Hepatocyte (in vitro differentiated cells): ENCODE data around the gene QDPR. TPM values are rescaled to one million over a fixed set of nuclear protein-coding genes. Genes with fewer than 3 reads are reported as not detected.

Experiments
- DNase-seq: peaks from one replicate; pipeline ENCODE4 v3.0.0-alpha.2; 2016; ENCODE audit warnings: low spot score
- H2AFZ ChIP-seq: fragments of 200-600 bp; sonication (generic); 2 replicates; pipeline ENCODE4 v1.6.0; 2016; ENCODE audit warnings: antibody characterized with exemption, mild to moderate bottlenecking
- H3K27ac ChIP-seq: fragments of 200-600 bp; sonication (generic); 2 replicates; pipeline ENCODE4 v1.5.1; 2016; ENCODE audit warnings: mild to moderate bottlenecking
- H3K27me3 ChIP-seq: fragments of 200-600 bp; sonication (generic); 2 replicates; pipeline ENCODE4 v1.6.1; 2016
- H3K36me3 ChIP-seq: fragments of 200-600 bp; sonication (generic); replicated peaks from 2 replicates; pipeline ENCODE4 v1.5.1; 2016; ENCODE audit warnings: low read depth; ENCODE audit not compliant: insufficient read depth
- H3K4me1 ChIP-seq: fragments of 200-600 bp; sonication (generic); 2 replicates; pipeline ENCODE4 v1.5.1; 2016; ENCODE audit warnings: mild to moderate bottlenecking, moderate library complexity; ENCODE audit not compliant: insufficient read depth
- H3K4me2 ChIP-seq: fragments of 200-600 bp; sonication (generic); 2 replicates; pipeline ENCODE4 v1.6.0; 2016
- H3K4me3 ChIP-seq: fragments of 200-600 bp; sonication (generic); 2 replicates; pipeline ENCODE4 v1.5.1; 2016; ENCODE audit warnings: mild to moderate bottlenecking
- H3K79me2 ChIP-seq: fragments of 200-600 bp; sonication (generic); 2 replicates; pipeline ENCODE4 v1.6.0; 2017; ENCODE audit warnings: mild to moderate bottlenecking
- H3K9me2 ChIP-seq: fragments of 200-600 bp; sonication (generic); replicated peaks from 2 replicates; pipeline ENCODE4 v1.6.0; 2017; ENCODE audit warnings: mild to moderate bottlenecking; ENCODE audit not compliant: insufficient read depth
- H3K9me3 ChIP-seq: fragments of 200-600 bp; sonication (generic); 2 replicates; pipeline ENCODE4 v1.5.1; 2016; ENCODE audit warnings: low read depth, mild to moderate bottlenecking
- H4K20me1 ChIP-seq: fragments of 200-600 bp; sonication (generic); 2 replicates; pipeline ENCODE4 v1.6.0; 2016; ENCODE audit warnings: mild to moderate bottlenecking; ENCODE audit not compliant: insufficient read depth, poor library complexity, severe bottlenecking
- CTCF ChIP-seq: fragments of 200-600 bp; sonication (generic); IDR thresholded peaks from 2 replicates; pipeline ENCODE4 v1.5.1; 2016; ENCODE audit warnings: antibody characterized with exemption, mild to moderate bottlenecking; ENCODE audit not compliant: poor library complexity
- EZH2 ChIP-seq: fragments of 200-600 bp; sonication (generic); IDR thresholded peaks from 2 replicates; pipeline ENCODE4 v1.6.1; 2016; ENCODE audit warnings: antibody characterized with exemption, mild to moderate bottlenecking, borderline replicate concordance
- EZH2phosphoT487 ChIP-seq: fragments of 200-600 bp; sonication (generic); IDR thresholded peaks from one replicate; pipeline ENCODE4 v1.6.1; 2018; ENCODE audit warnings: antibody characterized with exemption, mild to moderate bottlenecking, low read depth, moderate library complexity; ENCODE audit not compliant: unreplicated experiment, severe bottlenecking
- WGBS: methylation state at CpG from one replicate; pipeline ENCODE4 v1.1.6; 2016; ENCODE audit warnings: low lambda C conversion rate; ENCODE audit errors: missing lambda C conversion rate; 5-methylcytosine and 5-hydroxymethylcytosine counted together
- polyA plus RNA-seq: library from polyadenylated mRNA; unstranded; fragments of >200 nt; fragmentation: Nextera tagmentation; extraction: Ambion mirVana; gene quantifications from 2 replicates; pipeline ENCODE4 v1.2.1, GENCODE V29; 2016
- total RNA-seq: library from RNA; depleted of rRNA; stranded (reverse); fragments of >200 nt; gene quantifications from 2 replicates; pipeline ENCODE4 v1.2.3, GENCODE V29; 2014

The QDPR gene
- total and polyA plus RNA-seq, 2 experiments from 2014 or later, result 56.2 to 70.3 TPM

DNA sequence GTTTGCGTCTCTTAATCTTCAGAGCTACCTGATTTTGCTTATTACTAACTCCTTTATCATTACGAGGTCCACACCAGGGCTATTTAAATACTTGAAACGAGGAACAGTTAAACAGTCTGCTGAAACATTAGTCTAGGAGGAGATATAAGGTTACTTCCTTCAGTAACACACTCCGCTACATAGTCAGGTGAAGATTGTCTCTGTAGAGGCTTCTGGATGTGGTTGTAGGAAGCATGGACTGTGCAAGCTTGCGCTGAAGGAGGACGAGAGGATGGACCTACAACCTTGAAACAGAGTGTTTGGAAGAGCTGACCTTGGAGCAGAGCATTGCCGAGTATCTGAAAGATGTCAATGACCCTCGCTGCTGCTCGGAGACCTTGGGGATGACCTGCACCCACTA is 3.0 kb upstream of the QDPR start, which contains the start of gene CLRN2:
TSS of gene CLRN2 (plus strand) at position 301 of the 400 bp plus-strand sequence. CDS start 102 bp downstream, outside the sequence.
- H3K27ac ChIP-seq, result no peak within 1 kb of the TSS
- H3K4me2 ChIP-seq, result no peak within 1 kb of the TSS
- no peaks in the 10 kb centered on the region for H3K36me3 ChIP-seq
- H4K20me1 ChIP-seq, result no peaks in the 10 kb centered on the region
- H3K79me2 ChIP-seq, result peaks cover 7% of the 10 kb centered on the region
- H3K9me3 ChIP-seq, result no peaks in the 10 kb centered on the region
- H3K4me3 ChIP-seq, result no peak within 1 kb of the TSS
- H3K4me1 ChIP-seq, result peaks cover 10% of the 10 kb centered on the region
- DNase-seq, result no peak
- H2AFZ ChIP-seq, result no peak within 1 kb of the TSS
- H3K27me3 ChIP-seq, result peaks cover 6% of the 10 kb centered on the region
- TF ChIP-seq EZH2, result no peak
- no peak for TF ChIP-seq EZH2phosphoT487
- TF ChIP-seq CTCF, result no peak
- 74% methylated on average over 9 of the region's 9 CpGs for WGBS
- H3K9me2 ChIP-seq, result no peaks in the 10 kb centered on the region

- peaks cover 16% of the 10 kb centered on the region for H3K79me2 ChIP-seq
- no peak for DNase-seq
- H3K4me2 ChIP-seq, result peak overlapping the region; percentile 88
- H3K4me1 ChIP-seq, result peaks cover 10% of the 10 kb centered on the region
- H3K4me3 ChIP-seq, result no peak overlapping the region
- no peaks in the 10 kb centered on the region for H3K9me3 ChIP-seq
- H4K20me1 ChIP-seq, result no peaks in the 10 kb centered on the region
- H3K9me2 ChIP-seq, result no peaks in the 10 kb centered on the region
- TF ChIP-seq CTCF (no peak), EZH2phosphoT487 (no peak), EZH2 (no peak)
- no peak overlapping the region for H2AFZ ChIP-seq
- H3K36me3 ChIP-seq, result no peaks in the 10 kb centered on the region
- 86% methylated on average over 5 of the region's 5 CpGs for WGBS
- no peak overlapping the region for H3K27ac ChIP-seq
- H3K27me3 ChIP-seq, result peaks cover 6% of the 10 kb centered on the region
Observed at GRCh38 chr4:17512973-17513665, 1.2 kb upstream of the QDPR start.

DNA sequence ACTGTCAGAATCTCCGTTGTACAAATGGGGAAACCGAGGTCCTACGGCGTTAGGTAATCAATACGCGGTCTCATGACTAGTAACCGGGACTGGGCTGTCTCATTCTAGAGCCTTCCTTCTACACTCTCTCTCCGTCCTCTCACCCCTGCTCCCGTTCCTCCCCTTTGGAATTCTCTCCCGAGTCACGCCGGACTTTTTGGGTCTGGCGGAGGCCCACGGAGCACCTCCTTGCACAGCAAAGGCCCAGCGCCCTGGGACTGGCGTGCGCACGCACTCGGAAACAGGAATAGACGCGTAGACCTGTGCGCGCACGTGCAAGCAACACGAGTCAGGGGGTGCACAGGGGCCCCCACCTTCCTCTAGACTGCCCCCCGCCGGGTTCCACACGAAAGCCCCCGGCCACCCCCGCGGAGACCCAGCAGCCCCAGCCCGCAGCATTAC is 361 bp downstream of the QDPR start:
- Histone ChIP-seq H3K27ac (peak overlapping the region; percentile 78), H3K4me2 (peak overlapping the region; percentile 88), H3K4me1 (peaks cover 10% of the 10 kb centered on the region), H3K4me3 (peak overlapping the region; percentile 62), H3K9me3 (no peaks in the 10 kb centered on the region), H3K27me3 (no peaks in the 10 kb centered on the region), H2AFZ (peak overlapping the region; percentile 93), H3K9me2 (no peaks in the 10 kb centered on the region), H4K20me1 (no peaks in the 10 kb centered on the region), H3K79me2 (peaks cover 19% of the 10 kb centered on the region), H3K36me3 (no peaks in the 10 kb centered on the region)
- TF ChIP-seq CTCF (no peak), EZH2phosphoT487 (no peak)
- peak; percentile 64 for DNase-seq
- 5% methylated on average over 27 of the region's 32 CpGs for WGBS
